ENCODE results near the gene ADGRL3. TPM values are rescaled to one million over a fixed set of nuclear protein-coding genes. Genes with fewer than 3 reads are reported as not detected.

The ADGRL3 gene
- total RNA-seq, 4 donors from 2014 or later: 6.1 to 26.0 (median 7.3) TPM

DNA sequence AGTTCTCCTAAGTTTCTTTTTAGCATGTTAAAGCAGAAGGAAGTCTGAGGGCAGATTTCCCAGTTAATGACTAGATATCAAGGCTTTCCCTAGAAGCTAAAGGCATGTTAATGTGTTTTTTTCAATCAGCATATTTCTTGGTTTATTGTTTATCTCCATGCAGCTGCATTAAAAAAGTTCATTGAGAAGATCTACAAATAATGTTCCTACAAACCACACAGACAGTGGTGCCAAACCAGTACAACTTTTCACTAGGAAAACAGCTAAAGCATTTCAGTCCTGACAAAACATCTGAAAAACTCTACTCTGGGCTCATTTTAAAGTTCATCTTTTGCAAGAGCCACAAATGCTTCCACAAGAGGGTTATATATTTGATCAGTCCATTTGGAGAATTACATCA lies 320.0 kb downstream of the ADGRL3 start:
- Histone ChIP-seq H3K9me3 (no peaks in the 10 kb centered on the region), H3K4me3 (no peak overlapping the region), H3K36me3 (no peaks in the 10 kb centered on the region), H3K4me1 (no peaks in the 10 kb centered on the region), H3K27me3 (no peaks in the 10 kb centered on the region), H3K27ac (no peak overlapping the region)
- ATAC-seq: no peak
- TF ChIP-seq, protein P1, sequence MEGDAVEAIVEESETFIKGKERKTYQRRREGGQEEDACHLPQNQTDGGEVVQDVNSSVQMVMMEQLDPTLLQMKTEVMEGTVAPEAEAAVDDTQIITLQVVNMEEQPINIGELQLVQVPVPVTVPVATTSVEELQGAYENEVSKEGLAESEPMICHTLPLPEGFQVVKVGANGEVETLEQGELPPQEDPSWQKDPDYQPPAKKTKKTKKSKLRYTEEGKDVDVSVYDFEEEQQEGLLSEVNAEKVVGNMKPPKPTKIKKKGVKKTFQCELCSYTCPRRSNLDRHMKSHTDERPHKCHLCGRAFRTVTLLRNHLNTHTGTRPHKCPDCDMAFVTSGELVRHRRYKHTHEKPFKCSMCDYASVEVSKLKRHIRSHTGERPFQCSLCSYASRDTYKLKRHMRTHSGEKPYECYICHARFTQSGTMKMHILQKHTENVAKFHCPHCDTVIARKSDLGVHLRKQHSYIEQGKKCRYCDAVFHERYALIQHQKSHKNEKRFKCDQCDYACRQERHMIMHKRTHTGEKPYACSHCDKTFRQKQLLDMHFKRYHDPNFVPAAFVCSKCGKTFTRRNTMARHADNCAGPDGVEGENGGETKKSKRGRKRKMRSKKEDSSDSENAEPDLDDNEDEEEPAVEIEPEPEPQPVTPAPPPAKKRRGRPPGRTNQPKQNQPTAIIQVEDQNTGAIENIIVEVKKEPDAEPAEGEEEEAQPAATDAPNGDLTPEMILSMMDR (IDR thresholded peaks at IDR 0.05): no peak

DNA sequence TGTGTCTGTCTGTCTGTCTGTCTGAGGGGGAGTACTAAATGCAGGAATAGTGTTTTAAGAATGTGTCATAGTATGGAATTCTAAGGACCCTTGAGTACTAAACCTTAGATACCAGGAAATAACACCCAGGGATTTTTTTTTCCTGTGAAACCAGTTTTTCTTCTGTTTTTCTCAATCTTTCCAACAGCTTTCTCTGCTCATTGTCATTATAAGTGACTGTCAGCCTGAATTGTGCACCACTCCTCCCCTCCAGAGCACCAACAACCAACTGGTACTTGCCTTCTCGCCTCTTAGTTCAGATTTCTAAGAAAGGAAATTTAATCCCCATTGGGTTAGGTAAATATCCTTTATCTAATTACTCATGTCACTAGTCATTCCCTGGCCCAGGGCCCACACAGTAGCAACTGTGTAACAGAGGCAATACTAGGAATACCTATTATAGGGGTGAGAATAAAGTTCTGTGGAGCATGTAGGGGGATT lies 320.6 kb downstream of the ADGRL3 start:
- TF ChIP-seq EP300 (IDR thresholded peaks at IDR 0.05) (no peak), POLR2A (IDR thresholded peaks at IDR 0.05) (no peak), POLR2AphosphoS5 (IDR thresholded peaks at IDR 0.05) (no peak)
- TF ChIP-seq, protein P1 (IDR thresholded peaks at IDR 0.05): no peak
- no peaks in the 10 kb centered on the region for H3K27me3 ChIP-seq
- no peak for ATAC-seq
- H3K27ac ChIP-seq: no peak overlapping the region
- H3K4me3 ChIP-seq: no peak overlapping the region
- 88% methylated on average over 1 of the region's 1 CpG; no CpG with 5 or more reads in 1 of the 2 donors for WGBS, 2 donors (ENCODE audit: low coverage in 1 of 2)
- H3K9me3 ChIP-seq: no peaks in the 10 kb centered on the region
- H3K4me1 ChIP-seq: no peaks in the 10 kb centered on the region
- no peaks in the 10 kb centered on the region for H3K36me3 ChIP-seq

DNA sequence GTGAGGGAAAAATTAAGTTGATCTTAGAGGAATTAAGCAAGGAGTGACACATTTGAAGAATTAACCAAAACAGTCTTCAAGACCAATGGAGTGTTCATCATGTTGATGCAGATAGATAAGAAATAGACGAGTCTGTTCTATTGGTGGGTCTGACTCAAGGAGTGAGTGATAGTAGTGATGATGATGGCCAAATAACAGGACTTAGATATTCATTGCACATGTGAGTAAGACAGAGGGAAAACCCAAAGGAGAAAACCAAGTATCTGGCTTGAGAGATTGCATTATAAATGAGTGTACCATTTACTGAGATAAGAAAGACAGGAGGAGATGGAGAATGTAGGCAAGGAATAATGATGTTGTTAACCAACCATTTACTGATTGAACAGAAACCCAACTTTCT lies 321.3 kb downstream of the ADGRL3 start:
- Histone ChIP-seq H3K27me3 (no peaks in the 10 kb centered on the region), H3K4me1 (no peaks in the 10 kb centered on the region), H3K36me3 (no peaks in the 10 kb centered on the region), H3K9me3 (no peaks in the 10 kb centered on the region), H3K4me3 (no peak overlapping the region), H3K27ac (no peak overlapping the region)
- no peak for TF ChIP-seq POLR2A (IDR thresholded peaks at IDR 0.05)
- no peak for TF ChIP-seq POLR2AphosphoS5 (IDR thresholded peaks at IDR 0.05)
- no peak for TF ChIP-seq EP300 (IDR thresholded peaks at IDR 0.05)
- TF ChIP-seq, protein P1 (IDR thresholded peaks at IDR 0.05): no peak
- ATAC-seq: no peak
- WGBS, 2 donors (ENCODE audit: low coverage in 1 of 2): 68 to 93% methylated on average over 1 of the region's 1 CpG

DNA sequence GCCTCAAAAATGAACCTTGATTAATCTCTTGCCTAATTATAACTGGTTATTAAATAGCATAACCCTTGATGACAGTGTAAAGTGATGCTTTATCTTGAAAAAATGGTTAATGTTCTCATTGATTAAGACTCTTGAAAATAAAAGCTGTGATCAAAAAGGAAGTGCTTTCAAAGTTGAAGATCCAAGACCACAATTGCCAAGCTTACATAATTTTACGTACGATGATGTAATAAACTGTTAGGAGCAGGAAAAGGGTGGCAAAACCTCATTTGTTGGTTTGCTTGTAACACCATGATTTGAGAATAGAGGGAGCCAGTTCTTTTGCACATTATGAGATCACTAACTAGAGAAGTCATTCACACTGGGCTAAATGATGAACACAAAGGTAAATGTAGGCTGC lies 322.2 kb downstream of the ADGRL3 start:
- Histone ChIP-seq H3K27me3 (no peaks in the 10 kb centered on the region), H3K4me3 (no peak overlapping the region), H3K27ac (no peak overlapping the region), H3K9me3 (no peaks in the 10 kb centered on the region), H3K4me1 (no peaks in the 10 kb centered on the region), H3K36me3 (no peaks in the 10 kb centered on the region)
- WGBS, 2 donors (ENCODE audit: low coverage in 1 of 2): 89 to 93% methylated on average over 2 of the region's 2 CpGs
- TF ChIP-seq, protein P1 (IDR thresholded peaks at IDR 0.05): no peak
- TF ChIP-seq POLR2A (IDR thresholded peaks at IDR 0.05) (no peak), EP300 (IDR thresholded peaks at IDR 0.05) (no peak)
- no peak for ATAC-seq

DNA sequence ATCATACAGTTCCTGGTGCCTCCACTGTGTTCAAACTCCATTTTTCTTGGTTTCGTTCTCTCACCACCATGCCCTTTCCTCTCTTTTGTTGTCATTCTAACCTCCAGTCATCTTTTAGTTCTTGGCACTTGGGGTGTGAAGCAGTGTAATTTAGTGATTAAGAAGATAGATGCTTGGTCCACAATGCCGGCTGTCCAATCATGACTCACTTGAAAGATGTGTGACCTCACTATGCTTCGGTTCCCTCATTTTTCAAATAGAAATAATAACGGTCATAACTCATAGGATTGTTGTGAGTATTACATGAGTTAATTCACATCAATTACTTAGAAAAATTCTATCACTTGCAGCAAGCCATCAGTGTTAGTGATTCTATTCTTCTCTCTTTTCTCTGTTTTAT lies 327.8 kb downstream of the ADGRL3 start:
- ATAC-seq: no peak
- 67 to 92% methylated on average over 4 of the region's 4 CpGs for WGBS, 2 donors (ENCODE audit: low coverage in 1 of 2)
- Histone ChIP-seq H3K27ac (no peak overlapping the region), H3K36me3 (no peaks in the 10 kb centered on the region), H3K4me3 (no peak overlapping the region), H3K9me3 (no peaks in the 10 kb centered on the region), H3K27me3 (no peaks in the 10 kb centered on the region), H3K4me1 (no peaks in the 10 kb centered on the region)
- TF ChIP-seq POLR2AphosphoS5 (IDR thresholded peaks at IDR 0.05) (no peak), POLR2A (IDR thresholded peaks at IDR 0.05) (no peak), EP300 (IDR thresholded peaks at IDR 0.05) (no peak)
- TF ChIP-seq, protein P1 (IDR thresholded peaks at IDR 0.05): no peak
